Measurements from ENCODE around the gene FBXO42. TPM values are rescaled to one million over a fixed set of nuclear protein-coding genes. Genes with fewer than 3 reads are reported as not detected.
A peak's percentile ranks its signal among the peaks of the same experiment; 100 is the strongest.

FBXO42 gene
- total and polyA plus RNA-seq, 2 of the 4 experiments (the other 2 are of a cell fraction), result 12.0 to 18.8 TPM

DNA sequence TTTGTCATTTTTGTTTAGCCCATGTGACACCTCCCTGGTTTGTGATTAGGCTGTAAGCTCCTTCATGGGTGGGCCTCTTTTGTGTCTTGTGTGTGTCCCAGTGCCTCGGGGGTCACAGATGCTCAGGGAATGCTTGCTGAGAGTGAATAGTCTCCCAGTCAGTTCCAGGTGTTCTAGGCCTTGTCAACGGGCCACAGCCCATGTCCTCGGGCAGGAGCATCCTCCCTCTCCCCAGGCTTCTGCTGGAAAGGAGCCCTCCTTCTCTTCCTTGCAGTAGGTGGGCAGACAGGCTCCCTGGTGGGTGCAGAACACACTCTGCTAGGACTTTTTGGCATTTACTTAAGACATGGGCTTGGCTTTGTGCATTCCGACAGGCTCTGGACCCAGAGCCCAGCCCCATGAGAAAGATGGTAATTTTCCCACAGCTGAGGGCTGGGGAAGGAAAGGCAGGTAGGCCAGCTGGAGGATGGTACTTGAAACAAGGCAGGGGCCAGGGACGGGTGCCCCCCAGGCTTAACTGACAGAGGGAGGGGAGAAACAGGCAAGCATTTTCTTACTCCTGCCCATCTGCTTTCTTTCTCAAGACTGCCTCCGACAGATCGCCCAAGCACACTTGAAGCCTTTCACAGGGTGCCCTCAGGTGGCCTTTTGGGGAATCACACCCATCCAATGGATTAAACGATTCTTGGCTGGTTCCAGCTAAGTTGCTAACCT is 108.2 kb downstream of the FBXO42 start (continued):
- no peak for TF ChIP-seq BHLHE40 (IDR thresholded peaks at IDR 0.05; ENCODE audit: low read depth, low read length)
- TF ChIP-seq MAFK (IDR thresholded peaks at IDR 0.05; ENCODE audit: low read depth, low read length), result no peak

DNA sequence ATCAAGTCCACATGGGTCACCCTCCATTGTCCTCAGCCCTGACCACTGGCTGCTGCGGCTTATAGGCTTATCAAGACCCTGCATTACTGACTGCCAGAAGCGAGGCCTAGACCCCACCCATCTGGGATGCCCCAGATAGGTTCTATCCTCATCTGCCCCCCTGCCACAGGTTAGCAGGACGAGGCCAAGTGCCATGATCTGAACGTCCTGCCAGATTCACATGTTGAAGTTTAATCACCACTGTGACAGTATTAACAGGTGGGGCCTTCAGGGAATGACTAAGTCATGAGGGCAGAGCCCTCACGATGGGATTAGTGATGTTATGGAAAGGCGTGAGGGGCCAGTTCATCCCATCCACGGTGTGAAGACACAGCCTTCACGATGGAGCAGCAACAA is 109.1 kb downstream of the FBXO42 start:
- 0 out of 2 replicates have a peak, but pooled peaks cover 4% of the 10 kb centered on the region for H4K20me1 ChIP-seq (ENCODE audit: insufficient read depth, low read length)
- ATAC-seq (ENCODE audit: low read depth), result no peak
- H3K18ac ChIP-seq (ENCODE audit: low read depth, low read length), result no peak overlapping the region
- no peak overlapping the region for H2BK20ac ChIP-seq (ENCODE audit: low read depth, low read length)
- H3K23ac ChIP-seq (ENCODE audit: low read depth, low read length), result no peak overlapping the region
- H3K4me1 ChIP-seq (ENCODE audit: control insufficient read depth, insufficient read depth, low read length), result peaks cover 4% of the 10 kb centered on the region; the same call in 1 of the 2 replicates
- no TSS peak for BruUV-seq (replicated peaks)
- CTCF ChIA-PET, result no interaction called here
- dilution Hi-C loops (cut with HindIII; ENCODE audit: low sequenced_read_pairs, unreplicated experiment), result no loop called here
- no peak overlapping the region for H3K4me2 ChIP-seq (ENCODE audit: low read depth, low read length)
- no peak overlapping the region for H3K9ac ChIP-seq (ENCODE audit: low read depth, low read length)
- 0 out of 2 replicates have a peak overlapping the region, but pooled peaks have one; percentile 16 for H2AK5ac ChIP-seq (ENCODE audit: low read depth, low read length)
- no peaks in the 10 kb centered on the region for H3K27me3 ChIP-seq (ENCODE audit: control insufficient read depth, insufficient read depth, low read length)
- H3K9me1 ChIP-seq (ENCODE audit: insufficient read depth, low read length), result peaks cover 8% of the 10 kb centered on the region
- 78% methylated on average over 4 of the region's 8 CpGs; no CpG with 5 or more reads in 1 of the 2 experiments for WGBS, 2 experiments (ENCODE audit: extremely low coverage in 2 of 2, insufficient read length in 1 of 2)
- H4K91ac ChIP-seq (ENCODE audit: insufficient read depth, low read depth, low read length), result no peak overlapping the region
- in situ Hi-C loops (cut with MboI; ENCODE audit: low sequenced_read_pairs), result loop anchor here (5.0 kb wide), 1 partner anchor 166 kb away; no protein-coding TSS in a partner anchor
- no peak overlapping the region for H4K8ac ChIP-seq (ENCODE audit: low read depth in 2 of 2, low read length in 2 of 2)
- H3K4me3 ChIP-seq (ENCODE audit: insufficient read depth, low read depth, low read length), result no peak overlapping the region
- H3K36me3 ChIP-seq (ENCODE audit: control insufficient read depth, insufficient read depth, low read length), result peaks cover 8% of the 10 kb centered on the region
- no peak overlapping the region for H2AK9ac ChIP-seq (replicated peaks; ENCODE audit: low read depth, low read length, poor library complexity)
- H4K5ac ChIP-seq (ENCODE audit: low read depth, low read length), result no peak overlapping the region
- H3K79me1 ChIP-seq (ENCODE audit: low read depth in 1 of 2, low read length in 2 of 2), result peaks cover 13 to 15% of the 10 kb centered on the region in 2 experiments
- POLR2A ChIA-PET (ENCODE audit: unreplicated experiment), result no interaction called here
- H3K27ac ChIP-seq (ENCODE audit: insufficient read depth, low read length), result no peak overlapping the region
- peak overlapping the region; percentile 43 for H2AFZ ChIP-seq (replicated peaks; ENCODE audit: low read length, poor library complexity)
- H2BK120ac ChIP-seq (ENCODE audit: low read depth, low read length), result no peak overlapping the region
- no peak overlapping the region for H2BK5ac ChIP-seq (ENCODE audit: low read depth, low read length, poor library complexity, severe bottlenecking)
- no peak overlapping the region for H2BK15ac ChIP-seq (ENCODE audit: low read depth, low read length)
- no peak overlapping the region for H3K56ac ChIP-seq (ENCODE audit: extremely low read depth, insufficient read depth, low read length)
- no peaks in the 10 kb centered on the region for H3K9me3 ChIP-seq (ENCODE audit: control insufficient read depth, insufficient read depth, low read length)
- no peak overlapping the region for H3K14ac ChIP-seq (replicated peaks; ENCODE audit: low read depth, low read length)
- intact Hi-C loops (cut with micrococcal nuclease), result loop anchor here (5.0 kb wide), 1 partner anchor 36 kb away; no protein-coding TSS in a partner anchor
- DNase-seq, result no peak
- no peak overlapping the region for H3K4ac ChIP-seq (ENCODE audit: low read depth, low read length)
- TF ChIP-seq BHLHE40 (IDR thresholded peaks at IDR 0.05; ENCODE audit: low read depth, low read length), result no peak
- no peak for TF ChIP-seq CTCF (conservative IDR thresholded peaks at IDR 0.05; ENCODE audit: low read depth, low read length)
- TF ChIP-seq USF2 (IDR thresholded peaks at IDR 0.05; ENCODE audit: low read depth, low read length), result no peak
- TF ChIP-seq NFE2L2 (IDR thresholded peaks at IDR 0.05; ENCODE audit: low read depth, low read length), result no peak
- TF ChIP-seq RCOR1 (IDR thresholded peaks at IDR 0.05; ENCODE audit: insufficient replicate concordance, low read length), result no peak
- no peak for TF ChIP-seq RFX5 (IDR thresholded peaks at IDR 0.05; ENCODE audit: low read depth, low read length)
- TF ChIP-seq MAFK (IDR thresholded peaks at IDR 0.05; ENCODE audit: low read depth, low read length), result no peak
- no peak for TF ChIP-seq MXI1 (IDR thresholded peaks at IDR 0.05; ENCODE audit: borderline replicate concordance, low read depth, low read length)
- TF ChIP-seq RAD21 (IDR thresholded peaks at IDR 0.05; ENCODE audit: low read length), result no peak
- TF ChIP-seq MAZ (IDR thresholded peaks at IDR 0.05; ENCODE audit: borderline replicate concordance, low read depth, low read length), result no peak
- no peak for TF ChIP-seq ELK1 (IDR thresholded peaks at IDR 0.05; ENCODE audit: borderline replicate concordance, low read depth, low read length)
- TF ChIP-seq POLR2A (IDR thresholded peaks at IDR 0.05; ENCODE audit: low read depth, low read length), result no peak

Measured in IMR-90 (cell line).